Kasumi-1 (cell line): ENCODE data around the gene EFNA5.

Source experiments
- DNase-seq, 2 experiments: peaks; one replicate each; lab custom pipeline; 2025; lab: John Stamatoyannopoulos, UW

The EFNA5 gene

DNA sequence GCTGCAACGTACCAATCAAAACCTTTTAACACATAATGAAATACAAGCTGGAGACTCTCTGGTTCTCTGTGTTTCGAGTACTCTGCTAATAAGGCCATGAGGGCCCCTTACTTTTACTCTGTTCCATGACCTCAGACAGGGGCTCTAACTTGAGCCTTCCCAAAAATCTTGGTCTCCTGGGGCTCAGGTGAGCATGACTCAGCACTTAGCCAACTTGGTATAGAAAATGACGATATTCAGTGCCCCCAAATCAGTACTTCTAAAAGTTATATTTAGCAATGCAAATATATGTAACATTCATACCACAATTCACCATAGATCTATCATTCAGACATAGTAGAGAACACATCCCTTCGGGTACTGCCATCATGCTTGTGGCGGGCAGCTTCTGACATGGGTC lies 278.9 kb downstream of the EFNA5 start:
- DNase-seq, result no peak

DNA sequence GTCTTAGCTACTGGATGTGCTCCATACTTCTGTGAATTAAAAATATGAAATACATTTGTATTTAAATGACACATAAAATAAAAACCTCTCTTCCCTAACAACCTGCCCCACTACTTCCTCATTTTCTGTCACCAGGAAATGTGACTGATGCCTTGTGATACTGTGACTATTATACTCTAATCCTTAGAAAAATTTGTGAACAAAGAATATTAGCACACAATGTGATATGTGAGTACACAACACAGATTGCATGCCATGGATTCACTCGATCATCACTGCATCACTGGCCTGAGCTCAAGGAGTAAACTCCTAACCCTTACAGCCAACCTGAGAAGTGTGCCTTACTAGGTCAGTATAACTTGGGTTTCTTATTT lies 281.0 kb downstream of the EFNA5 start:
- DNase-seq, result peak; percentile 78 to 82

- DNase-seq, result peak; percentile 91 to 92
Observed at GRCh38 chr5:107389130-107389774, 281.5 kb downstream of the EFNA5 start.

DNA sequence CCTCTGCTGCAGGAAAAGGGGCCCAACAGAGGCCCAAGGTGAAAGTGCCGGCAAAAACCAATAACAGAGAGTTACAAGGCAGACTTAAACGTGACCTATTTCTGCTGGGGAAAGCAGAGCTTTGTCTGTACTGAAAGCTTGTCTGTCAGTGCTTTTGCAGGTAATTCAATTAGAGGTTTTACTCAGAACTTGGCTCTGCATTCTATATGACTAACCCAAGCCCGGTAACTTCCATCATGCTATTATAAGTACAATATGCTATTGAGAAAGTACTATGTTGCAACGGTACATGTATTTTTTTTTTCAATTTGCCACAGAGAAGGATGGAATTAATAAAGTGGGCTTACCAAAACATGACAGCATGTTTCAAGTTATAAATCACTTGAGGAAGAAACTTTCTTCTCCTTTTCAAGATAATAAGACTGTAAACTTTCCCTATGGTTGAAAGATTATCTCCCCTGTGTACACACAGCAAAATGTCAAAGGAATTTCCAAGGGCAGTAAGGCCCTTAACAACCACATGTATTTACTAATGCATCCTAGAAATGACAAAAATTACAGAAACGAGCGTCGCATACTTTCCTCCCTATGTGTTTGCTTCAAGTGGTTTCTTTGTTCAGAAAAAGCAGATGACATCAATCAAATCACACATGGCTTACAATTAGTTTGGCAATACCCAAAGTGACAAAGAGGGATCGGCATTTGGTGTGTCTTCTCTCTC lies 282.4 kb downstream of the EFNA5 start:
- DNase-seq, result peak; percentile 20 to 34

DNA sequence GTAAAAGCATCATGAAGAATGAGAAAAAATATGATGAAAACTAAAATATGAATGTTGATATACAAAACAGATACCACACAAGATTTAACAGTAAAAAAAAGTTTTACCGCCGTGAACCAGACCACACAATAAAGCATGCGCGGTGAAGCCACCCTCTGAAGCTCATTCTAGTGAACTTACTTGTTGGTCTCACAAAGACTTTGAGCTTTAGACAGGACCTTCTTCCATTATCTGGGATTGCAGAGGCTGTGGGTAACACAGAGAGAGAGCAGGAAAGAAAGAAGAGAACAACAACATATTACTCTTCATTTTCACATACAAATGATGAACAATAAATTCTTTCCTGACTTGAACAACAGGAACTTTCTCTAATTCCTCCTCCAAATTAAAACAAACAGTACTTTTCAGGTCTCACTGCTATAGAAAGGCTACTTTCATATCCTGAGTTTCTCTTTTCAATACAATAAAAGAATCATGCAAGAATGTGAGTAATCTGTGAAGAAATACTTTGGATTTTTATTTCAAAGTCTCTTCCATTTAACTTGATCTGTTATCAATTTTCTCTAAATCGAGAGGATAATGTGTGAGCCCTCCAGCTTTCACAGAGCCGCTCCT lies 283.1 kb downstream of the EFNA5 start:
- DNase-seq, result no peak

GRCh38 chr5:107385708-107386107 lies 285.0 kb downstream of the EFNA5 start:
- no peak for DNase-seq

DNA sequence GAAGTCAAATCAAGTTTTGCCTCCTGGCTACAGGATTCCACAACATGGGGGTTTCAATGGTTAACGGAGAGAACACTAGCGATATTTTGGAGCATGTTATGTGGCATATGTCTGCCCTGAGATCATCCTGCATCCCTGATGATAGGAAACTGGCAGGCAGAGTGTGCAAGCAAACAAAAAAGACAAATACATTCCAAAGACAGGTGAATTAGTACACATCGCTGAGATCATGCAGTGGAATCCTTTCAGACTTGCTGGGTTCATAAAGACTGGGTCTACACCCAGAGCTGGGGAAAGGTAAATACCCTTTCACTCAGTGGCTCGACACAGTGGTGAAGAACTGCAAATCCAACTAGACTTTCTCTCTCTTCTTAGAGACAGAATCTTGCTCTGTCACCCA lies 286.5 kb downstream of the EFNA5 start:
- no peak for DNase-seq

GRCh38 chr5:107383414-107383813 lies 287.3 kb downstream of the EFNA5 start:
- no peak for DNase-seq

DNA sequence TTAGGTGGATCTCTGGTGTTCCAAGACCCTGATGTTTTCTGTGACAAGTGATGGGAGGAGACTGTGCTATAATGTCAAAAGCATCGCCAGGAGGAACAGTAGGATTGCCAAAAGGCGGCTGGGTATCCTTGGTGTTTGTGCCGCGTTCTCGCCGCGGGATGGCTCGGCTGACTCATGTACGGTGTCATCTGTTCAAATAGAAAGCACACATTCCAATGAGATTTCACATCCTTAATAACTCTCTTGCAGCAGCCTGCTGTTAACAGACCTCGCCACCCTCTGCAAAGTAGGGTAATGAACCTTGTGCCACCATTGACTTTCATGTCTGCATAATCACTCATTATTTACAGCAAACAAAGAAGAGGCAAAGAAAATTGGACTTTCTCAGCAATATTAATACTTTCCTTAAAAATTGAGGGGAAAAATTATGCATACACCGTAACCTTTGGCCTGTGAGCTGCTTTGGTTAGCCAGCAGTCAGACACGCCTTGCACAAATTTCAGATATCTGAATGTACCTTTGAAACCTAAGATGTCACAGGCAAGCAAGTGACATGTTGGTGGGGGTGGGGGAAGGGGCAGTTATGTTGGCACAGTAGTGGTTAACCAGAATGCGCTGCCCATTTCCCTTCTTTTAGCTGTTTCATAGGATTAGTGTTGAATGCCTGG lies 289.4 kb downstream of the EFNA5 start:
- DNase-seq, result no peak

GRCh38 chr5:107380654-107381053 lies 290.1 kb downstream of the EFNA5 start:
- DNase-seq, result no peak

GRCh38 chr5:107378218-107378899 lies 292.4 kb downstream of the EFNA5 start:
- no peak for DNase-seq

- DNase-seq, result no peak
Observed at GRCh38 chr5:107377277-107377609, 293.5 kb downstream of the EFNA5 start.

DNA sequence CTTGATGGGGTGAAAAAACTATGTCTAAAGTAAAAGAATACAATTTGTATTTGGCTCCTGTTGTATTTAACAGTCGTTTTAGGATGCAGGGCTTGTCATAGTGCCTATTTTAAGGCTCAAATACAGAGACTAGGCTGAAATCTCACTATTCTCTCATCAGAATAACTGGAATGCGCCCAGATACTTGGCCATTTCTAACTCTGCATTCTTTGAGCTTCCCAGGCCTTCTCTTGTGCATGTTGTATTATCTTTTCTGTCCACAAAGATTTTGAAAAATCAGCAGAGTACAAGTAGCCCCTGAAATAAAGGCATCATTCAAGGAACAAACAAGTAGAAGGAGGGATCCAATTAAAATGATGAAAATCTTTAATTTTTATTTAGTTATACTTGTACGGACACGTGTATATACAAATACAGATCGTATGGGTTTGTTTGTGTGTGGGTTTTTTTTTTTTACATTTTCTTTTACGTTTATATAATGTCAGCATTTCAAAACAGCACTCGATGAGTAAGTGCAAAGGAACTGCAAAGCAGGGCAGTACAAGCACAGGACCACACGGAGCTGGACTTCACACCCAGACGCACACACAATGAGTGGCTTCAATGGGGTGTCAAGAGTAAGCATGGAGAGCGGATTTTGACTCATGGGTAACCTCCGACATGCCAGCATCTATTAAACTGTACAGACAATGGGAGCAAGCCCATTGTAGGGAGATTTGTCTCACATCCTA lies 294.0 kb downstream of the EFNA5 start:
- no peak for DNase-seq

- DNase-seq, result no peak
Observed at GRCh38 chr5:107373549-107374263, 297.0 kb downstream of the EFNA5 start.

- DNase-seq, result no peak
Observed at GRCh38 chr5:107372723-107373450, 297.9 kb downstream of the EFNA5 start.

GRCh38 chr5:107370396-107370968 lies 300.3 kb downstream of the EFNA5 start:
- no peak for DNase-seq

DNA sequence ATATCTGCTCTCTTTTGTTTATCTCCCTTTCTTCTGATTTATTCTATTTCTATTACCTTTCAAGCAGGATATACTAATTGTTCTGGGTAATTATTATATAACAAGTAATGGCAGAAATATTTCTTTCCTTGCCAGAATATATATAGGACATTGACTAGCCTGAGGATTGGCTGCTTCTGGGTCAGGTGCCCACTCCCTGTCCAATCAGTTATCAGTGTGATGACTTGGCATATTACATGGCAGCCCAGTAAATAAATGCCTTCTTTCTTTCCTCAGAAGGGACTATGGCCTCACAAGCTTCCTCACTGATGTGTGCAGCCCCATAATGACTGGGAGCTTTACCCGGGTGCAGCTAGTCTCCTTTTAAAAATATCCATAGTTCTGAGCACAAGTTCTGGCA lies 301.1 kb downstream of the EFNA5 start:
- no peak for DNase-seq

DNA sequence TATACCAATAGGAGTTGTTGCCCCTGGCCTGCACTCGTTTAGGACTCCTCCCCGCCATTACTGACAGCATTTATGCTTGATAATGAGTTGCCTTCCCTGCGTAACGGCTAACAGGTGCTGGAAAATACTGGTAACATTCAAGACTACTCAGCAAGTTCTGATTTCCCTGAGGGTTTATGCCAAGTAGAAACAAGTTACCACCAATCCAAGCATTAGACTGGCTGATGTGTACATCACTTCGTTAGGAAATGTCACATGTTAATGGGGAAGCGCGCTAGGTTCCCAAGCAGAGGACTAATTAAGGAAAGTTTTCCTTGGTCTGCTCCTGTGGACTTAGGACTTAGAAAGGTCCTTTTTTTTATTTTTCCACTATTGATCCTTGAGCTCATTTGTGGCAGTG lies 302.1 kb downstream of the EFNA5 start:
- no peak for DNase-seq

DNA sequence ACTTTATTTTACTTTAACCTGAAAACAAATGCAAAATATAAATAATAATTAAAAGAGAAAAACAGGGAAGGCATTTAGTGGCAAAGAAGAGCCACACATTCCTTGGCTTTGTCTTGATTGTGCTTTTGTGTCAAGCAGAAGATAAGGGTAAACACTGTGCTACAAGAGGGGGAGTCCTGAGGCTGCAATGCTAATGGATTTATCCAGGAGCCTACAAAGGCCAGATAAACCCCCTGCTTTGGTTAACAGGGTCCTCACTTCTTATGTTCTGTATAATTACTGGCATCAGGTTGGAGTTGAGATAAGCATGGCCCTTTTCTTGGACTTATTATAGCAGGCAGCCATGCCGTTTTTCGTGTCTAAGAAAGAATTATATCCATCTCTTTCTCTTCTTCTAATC lies 302.8 kb downstream of the EFNA5 start:
- DNase-seq, result no peak

DNA sequence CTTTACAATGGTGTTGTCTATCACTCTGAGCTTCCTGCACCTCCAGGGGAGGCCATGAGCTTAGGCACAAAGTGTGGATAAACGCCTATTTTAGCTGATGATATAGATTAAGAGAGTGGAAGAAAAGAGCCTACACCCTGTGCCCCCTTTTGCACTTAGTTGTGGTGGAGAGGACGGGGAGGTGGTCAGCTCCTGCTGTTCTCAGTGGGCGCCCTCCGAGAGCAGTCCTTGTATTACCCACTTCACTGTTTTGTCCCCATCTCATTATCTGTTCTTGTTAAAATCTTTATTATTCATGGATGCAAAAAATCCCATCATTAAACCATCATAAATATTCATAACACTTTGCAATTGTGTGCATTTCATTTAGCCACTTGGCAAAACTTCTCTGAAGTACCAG lies 303.3 kb downstream of the EFNA5 start:
- no peak for DNase-seq
